ENCODE results near the gene STAC3. TPM values are rescaled to one million over a fixed set of nuclear protein-coding genes. Genes with fewer than 3 reads are reported as not detected.

STAC3 gene
- total RNA-seq, 1 experiment from 2014 or later, result 3.3 TPM

GRCh38 chr12:57216014-57216911, 34.7 kb downstream of the STAC3 start, which contains the start of gene NXPH4 (continued):
- TF ChIP-seq AR (CRISPR knock-in tag; IDR thresholded peaks at IDR 0.05), result no peak
- TF ChIP-seq ATF3 (CRISPR knock-in tag; conservative IDR thresholded peaks at IDR 0.05), result no peak
- no peak for TF ChIP-seq EMX1 (CRISPR knock-in tag; IDR thresholded peaks at IDR 0.05)
- TF ChIP-seq HMGA2 (CRISPR knock-in tag; IDR thresholded peaks at IDR 0.05), result no peak
- no peak for TF ChIP-seq STAT6 (CRISPR knock-in tag; conservative IDR thresholded peaks at IDR 0.05; ENCODE audit: low read depth)
- TF ChIP-seq ATF2 (CRISPR knock-in tag; IDR thresholded peaks at IDR 0.05; ENCODE audit: borderline replicate concordance, low read depth), result no peak
- TF ChIP-seq CREB1 (CRISPR knock-in tag; IDR thresholded peaks at IDR 0.05), result no peak
- TF ChIP-seq GRHL2 (CRISPR knock-in tag; IDR thresholded peaks at IDR 0.05; ENCODE audit: insufficient replicate concordance, severe bottlenecking), result no peak
- TF ChIP-seq ZNF281 (CRISPR knock-in tag; IDR thresholded peaks at IDR 0.05), result peak; percentile 83; the same call in 1 of the 2 replicates
- TF ChIP-seq RORB (CRISPR knock-in tag; IDR thresholded peaks at IDR 0.05), result no peak
- TF ChIP-seq AFF4 (CRISPR knock-in tag; IDR thresholded peaks at IDR 0.05; ENCODE audit: borderline replicate concordance), result no peak
- no peak for TF ChIP-seq TEAD4 (CRISPR knock-in tag; IDR thresholded peaks at IDR 0.05)
- TF ChIP-seq NR2C2 (CRISPR knock-in tag; IDR thresholded peaks at IDR 0.05), result no peak
- TF ChIP-seq KAT7 (CRISPR knock-in tag; IDR thresholded peaks at IDR 0.05; ENCODE audit: borderline replicate concordance), result no peak
- TF ChIP-seq ZNF425 (CRISPR knock-in tag; conservative IDR thresholded peaks at IDR 0.05), result no peak
- TF ChIP-seq ZNF396 (CRISPR knock-in tag; IDR thresholded peaks at IDR 0.05; ENCODE audit: borderline replicate concordance), result no peak
- no peak for TF ChIP-seq HMGXB4 (CRISPR knock-in tag; IDR thresholded peaks at IDR 0.05)
- TF ChIP-seq ZMAT4 (CRISPR knock-in tag; IDR thresholded peaks at IDR 0.05), result no peak
